Keratinocyte (primary cell): Measurements from ENCODE around the gene PDE11A. TPM values are rescaled to one million over a fixed set of nuclear protein-coding genes. Genes with fewer than 3 reads are reported as not detected.

Experiments used
- DNase-seq: peaks from one replicate; pipeline ENCODE4 v3.0.0-alpha.2; 2011; ENCODE audit warnings: low read depth, missing footprints, low spot score
- FAIRE-seq: peaks from 2 replicates; lab custom pipeline; 2011; peaks lifted over from hg19 to GRCh38; lab: Jason Lieb, UNC
- H2AFZ ChIP-seq: 2 replicates; pipeline ENCODE4 v1.6.0; 2012; ENCODE audit warnings: low read length, control low read depth, inconsistent platforms; ENCODE audit not compliant: control insufficient read depth
- H3K27ac ChIP-seq: 2 replicates; pipeline ENCODE4 v1.5.1; 2011; ENCODE audit warnings: low read length; ENCODE audit not compliant: control insufficient read depth, insufficient read depth
- H3K27me3 ChIP-seq: 3 replicates; pipeline ENCODE4 v1.6.0; 2011; ENCODE audit warnings: low read length; ENCODE audit not compliant: control insufficient read depth, insufficient read depth; ENCODE audit errors: extremely low read depth
- H3K36me3 ChIP-seq, 2 experiments: 2 replicates in 1 of 2; 3 replicates in 1 of 2; pipeline ENCODE4 v1.5.1; 2011; ENCODE audit warnings: low read length in 2 of 2, mild to moderate bottlenecking in 1 of 2; ENCODE audit not compliant: control insufficient read depth in 2 of 2, insufficient read depth in 2 of 2; ENCODE audit errors: extremely low read depth in 1 of 2
- H3K4me1 ChIP-seq: 3 replicates; pipeline ENCODE4 v1.5.1; 2011; ENCODE audit warnings: low read length; ENCODE audit not compliant: control insufficient read depth, insufficient read depth; ENCODE audit errors: extremely low read depth
- H3K4me2 ChIP-seq: 3 replicates; pipeline ENCODE4 v1.6.0; 2011; ENCODE audit warnings: low read depth, low read length; ENCODE audit not compliant: control insufficient read depth, insufficient read depth; ENCODE audit errors: extremely low read depth
- H3K4me3 ChIP-seq, 3 experiments: fragments of 200-600 bp in 1 of 3; sonication (generic) in 1 of 3; 2 replicates in 2 of 3; 3 replicates in 1 of 3; pipeline ENCODE4 v1.5.1; 2011 to 2016; ENCODE audit warnings: low read length in 3 of 3, mild to moderate bottlenecking in 3 of 3, control low read depth in 2 of 3, inconsistent platforms in 1 of 3, low read depth in 1 of 3, mixed read lengths in 1 of 3, mixed run types in 1 of 3, moderate library complexity in 1 of 3; ENCODE audit not compliant: control insufficient read depth in 2 of 3, insufficient read depth in 2 of 3; ENCODE audit errors: extremely low read depth in 1 of 3
- H3K79me2 ChIP-seq: 2 replicates; pipeline ENCODE4 v1.6.0; 2012; ENCODE audit warnings: low read length; ENCODE audit not compliant: control insufficient read depth, insufficient read depth
- H3K9ac ChIP-seq: 3 replicates; pipeline ENCODE4 v1.6.0; 2011; ENCODE audit warnings: low read length; ENCODE audit not compliant: control insufficient read depth, insufficient read depth; ENCODE audit errors: extremely low read depth
- H3K9me1 ChIP-seq: 3 replicates; pipeline ENCODE4 v1.6.0; 2011; ENCODE audit warnings: low read length; ENCODE audit not compliant: control insufficient read depth, insufficient read depth; ENCODE audit errors: extremely low read depth
- H3K9me3 ChIP-seq: 2 replicates; pipeline ENCODE4 v1.5.1; 2012; ENCODE audit warnings: low read depth, low read length; ENCODE audit not compliant: control insufficient read depth
- H4K20me1 ChIP-seq: 3 replicates; pipeline ENCODE4 v1.6.0; 2011; ENCODE audit warnings: low read length; ENCODE audit not compliant: control insufficient read depth, insufficient read depth; ENCODE audit errors: extremely low read depth
- EZH2 ChIP-seq: IDR thresholded peaks from one replicate; pipeline ENCODE4 v1.6.1; 2012; ENCODE audit warnings: inconsistent platforms, mild to moderate bottlenecking, low read length, moderate library complexity
- dilution Hi-C: fragments of 300-500 bp; cut with MboI; formaldehyde crosslinking; loops from one replicate; pipeline ENCODE4 v1.7.0; 2020; ENCODE audit warnings: low sequenced_read_pairs; ENCODE audit not compliant: extremely low pct_ligation_motif_present
- polyA plus RNA-seq, 5 experiments: library from polyadenylated mRNA; depleted of rRNA in 3 of 5; stranded (reverse) in 3 of 5; stranded (forward) in 1 of 5; unstranded in 1 of 5; fragments of >200 nt; gene quantifications; 1 replicate in 1 of 5; 2 replicates in 3 of 5; 3 replicates in 1 of 5; pipeline versions ENCODE4 v1.2.1 to v1.2.3, GENCODE V29; 2011 to 2012; ENCODE audit warnings: missing spikeins in 2 of 5, low read depth in 1 of 5, low replicate concordance in 1 of 5
- TF ChIP-seq, protein P1 (sequence below), 3 experiments: IDR thresholded peaks in 1 of 3; conservative IDR thresholded peaks in 1 of 3; optimal IDR thresholded peaks in 1 of 3; 2 replicates in 2 of 3; 3 replicates in 1 of 3; pipeline versions ENCODE3 to v1.5.1; 2011; ENCODE audit warnings: low read length in 3 of 3, mild to moderate bottlenecking in 3 of 3, moderate library complexity in 2 of 3, control low read depth in 1 of 3, inconsistent platforms in 1 of 3; ENCODE audit not compliant: insufficient read depth in 2 of 3; ENCODE audit errors: extremely low read depth in 1 of 3

PDE11A gene
- polyA plus RNA-seq, 1 donor (not counting 4 experiments of a cell fraction or from before 2014, with no cell fraction given): 0.01 TPM

DNA sequence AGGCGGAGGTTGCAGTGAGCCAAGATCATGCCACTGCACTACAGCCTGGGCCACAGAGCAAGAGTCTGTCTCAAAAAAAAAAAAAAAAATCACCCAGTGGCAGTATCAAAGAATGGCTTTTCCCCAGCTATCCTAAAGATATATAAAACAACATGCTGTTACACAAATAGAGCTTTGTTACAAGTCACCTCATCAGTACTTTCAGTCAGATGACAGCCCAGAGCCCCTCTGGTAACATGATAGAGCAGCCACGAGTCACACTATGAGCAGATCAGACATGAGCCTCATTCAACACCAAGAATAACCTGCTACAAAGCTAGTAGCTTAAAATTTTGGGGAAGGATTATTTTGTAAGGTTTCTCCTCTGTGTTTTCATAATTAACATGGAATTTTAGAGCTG, 25.2 kb downstream of the PDE11A start:
- no peak for DNase-seq
- Histone ChIP-seq H3K4me1 (no peaks in the 10 kb centered on the region), H3K27me3 (no peaks in the 10 kb centered on the region), H3K27ac (no peak overlapping the region), H3K9me1 (no peaks in the 10 kb centered on the region), H3K79me2 (no peaks in the 10 kb centered on the region), H2AFZ (no peak overlapping the region), H3K36me3 (no peaks in the 10 kb centered on the region), H3K4me2 (no peak overlapping the region), H3K9me3 (no peaks in the 10 kb centered on the region), H3K4me3 (no peak overlapping the region), H4K20me1 (no peaks in the 10 kb centered on the region), H3K9ac (no peak overlapping the region)
- TF ChIP-seq EZH2: no peak
- TF ChIP-seq, protein P1, sequence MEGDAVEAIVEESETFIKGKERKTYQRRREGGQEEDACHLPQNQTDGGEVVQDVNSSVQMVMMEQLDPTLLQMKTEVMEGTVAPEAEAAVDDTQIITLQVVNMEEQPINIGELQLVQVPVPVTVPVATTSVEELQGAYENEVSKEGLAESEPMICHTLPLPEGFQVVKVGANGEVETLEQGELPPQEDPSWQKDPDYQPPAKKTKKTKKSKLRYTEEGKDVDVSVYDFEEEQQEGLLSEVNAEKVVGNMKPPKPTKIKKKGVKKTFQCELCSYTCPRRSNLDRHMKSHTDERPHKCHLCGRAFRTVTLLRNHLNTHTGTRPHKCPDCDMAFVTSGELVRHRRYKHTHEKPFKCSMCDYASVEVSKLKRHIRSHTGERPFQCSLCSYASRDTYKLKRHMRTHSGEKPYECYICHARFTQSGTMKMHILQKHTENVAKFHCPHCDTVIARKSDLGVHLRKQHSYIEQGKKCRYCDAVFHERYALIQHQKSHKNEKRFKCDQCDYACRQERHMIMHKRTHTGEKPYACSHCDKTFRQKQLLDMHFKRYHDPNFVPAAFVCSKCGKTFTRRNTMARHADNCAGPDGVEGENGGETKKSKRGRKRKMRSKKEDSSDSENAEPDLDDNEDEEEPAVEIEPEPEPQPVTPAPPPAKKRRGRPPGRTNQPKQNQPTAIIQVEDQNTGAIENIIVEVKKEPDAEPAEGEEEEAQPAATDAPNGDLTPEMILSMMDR (optimal IDR thresholded peaks at IDR 0.05 in 1 of 3, IDR thresholded peaks at IDR 0.05 in 1 of 3, conservative IDR thresholded peaks at IDR 0.05 in 1 of 3; ENCODE audit: extremely low read depth in 1 of 3, insufficient read depth in 2 of 3, low read length in 3 of 3): no peak
- dilution Hi-C loops: no loop called here
- FAIRE-seq: no peak

DNA sequence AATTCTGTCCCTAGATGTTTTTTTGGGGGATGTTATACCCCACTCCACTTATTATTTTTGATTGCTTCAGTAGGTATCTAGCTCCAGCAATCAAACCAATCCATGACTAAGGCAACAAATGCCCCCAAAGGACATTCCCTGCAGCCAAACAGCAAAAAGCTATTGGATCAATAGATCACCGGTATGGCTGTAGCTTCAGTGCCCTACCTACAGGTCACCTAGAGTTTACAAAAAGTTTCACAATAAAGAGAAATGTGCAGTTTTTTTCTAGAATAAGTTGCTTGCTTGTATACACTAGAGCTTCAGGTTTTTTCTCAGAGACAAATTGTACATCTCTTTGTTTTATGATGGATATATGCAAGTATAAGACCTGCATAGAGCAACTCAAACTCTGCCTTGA, 27.7 kb downstream of the PDE11A start:
- Histone ChIP-seq H3K4me3 (no peak overlapping the region), H3K27me3 (no peaks in the 10 kb centered on the region), H3K9me3 (no peaks in the 10 kb centered on the region), H3K79me2 (no peaks in the 10 kb centered on the region), H3K36me3 (no peaks in the 10 kb centered on the region), H3K9me1 (no peaks in the 10 kb centered on the region), H3K9ac (no peak overlapping the region), H3K4me1 (no peaks in the 10 kb centered on the region), H3K27ac (no peak overlapping the region), H4K20me1 (no peaks in the 10 kb centered on the region), H3K4me2 (no peak overlapping the region), H2AFZ (no peak overlapping the region)
- TF ChIP-seq, protein P1 (optimal IDR thresholded peaks at IDR 0.05 in 1 of 3, IDR thresholded peaks at IDR 0.05 in 1 of 3, conservative IDR thresholded peaks at IDR 0.05 in 1 of 3; ENCODE audit: extremely low read depth in 1 of 3, insufficient read depth in 2 of 3, low read length in 3 of 3): no peak
- no peak for TF ChIP-seq EZH2
- DNase-seq (no peak), FAIRE-seq (no peak)
- dilution Hi-C loops: no loop called here
